Liver (tissue), 3 donors: Measurements from ENCODE around the gene PSMA1.

Source experiments
- SP1 ChIP-seq: IDR thresholded peaks from 2 replicates; pipeline ENCODE4 v1.6.1; 2018; ENCODE audit warnings: antibody characterized with exemption, mild to moderate bottlenecking
- TF ChIP-seq, protein P1 (sequence below): fragments of 150-350 bp; IDR thresholded peaks from 2 replicates; pipeline ENCODE4 v1.5.1; 2017; ENCODE audit warnings: improper control_type of control experiment, low read depth, low read length; ENCODE audit not compliant: missing input control
- TF ChIP-seq, protein P2 (sequence below): IDR thresholded peaks from 2 replicates; pipeline ENCODE4 v1.6.1; 2016; ENCODE audit warnings: antibody characterized with exemption, mild to moderate bottlenecking
- TF ChIP-seq, protein P3 (sequence below): IDR thresholded peaks from 2 replicates; pipeline ENCODE4 v1.6.1; 2016; ENCODE audit warnings: antibody characterized with exemption
- donor health status: healthy.
- donor health status: healthy.

DNA sequence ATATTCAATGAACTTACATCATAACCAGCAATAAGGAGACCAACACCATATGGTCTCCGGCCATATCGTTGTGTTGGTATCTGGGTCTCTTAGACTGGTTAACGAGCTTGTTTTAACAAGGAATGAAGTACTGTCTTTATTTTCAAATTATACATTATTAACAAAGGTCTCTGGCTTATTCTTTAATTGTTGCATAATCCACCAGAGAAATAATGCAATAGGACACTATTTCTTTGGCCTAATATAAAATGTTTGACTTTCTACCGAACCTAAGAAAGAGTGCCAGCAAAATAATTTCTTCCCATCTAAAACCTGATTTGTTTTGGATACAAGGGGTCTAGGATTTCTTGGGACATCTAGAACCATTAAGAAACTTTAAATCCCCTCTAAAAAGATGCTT, 6.4 kb downstream of the PSMA1 start:
- TF ChIP-seq, protein P1, sequence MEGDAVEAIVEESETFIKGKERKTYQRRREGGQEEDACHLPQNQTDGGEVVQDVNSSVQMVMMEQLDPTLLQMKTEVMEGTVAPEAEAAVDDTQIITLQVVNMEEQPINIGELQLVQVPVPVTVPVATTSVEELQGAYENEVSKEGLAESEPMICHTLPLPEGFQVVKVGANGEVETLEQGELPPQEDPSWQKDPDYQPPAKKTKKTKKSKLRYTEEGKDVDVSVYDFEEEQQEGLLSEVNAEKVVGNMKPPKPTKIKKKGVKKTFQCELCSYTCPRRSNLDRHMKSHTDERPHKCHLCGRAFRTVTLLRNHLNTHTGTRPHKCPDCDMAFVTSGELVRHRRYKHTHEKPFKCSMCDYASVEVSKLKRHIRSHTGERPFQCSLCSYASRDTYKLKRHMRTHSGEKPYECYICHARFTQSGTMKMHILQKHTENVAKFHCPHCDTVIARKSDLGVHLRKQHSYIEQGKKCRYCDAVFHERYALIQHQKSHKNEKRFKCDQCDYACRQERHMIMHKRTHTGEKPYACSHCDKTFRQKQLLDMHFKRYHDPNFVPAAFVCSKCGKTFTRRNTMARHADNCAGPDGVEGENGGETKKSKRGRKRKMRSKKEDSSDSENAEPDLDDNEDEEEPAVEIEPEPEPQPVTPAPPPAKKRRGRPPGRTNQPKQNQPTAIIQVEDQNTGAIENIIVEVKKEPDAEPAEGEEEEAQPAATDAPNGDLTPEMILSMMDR, result no peak
- TF ChIP-seq, protein P2, sequence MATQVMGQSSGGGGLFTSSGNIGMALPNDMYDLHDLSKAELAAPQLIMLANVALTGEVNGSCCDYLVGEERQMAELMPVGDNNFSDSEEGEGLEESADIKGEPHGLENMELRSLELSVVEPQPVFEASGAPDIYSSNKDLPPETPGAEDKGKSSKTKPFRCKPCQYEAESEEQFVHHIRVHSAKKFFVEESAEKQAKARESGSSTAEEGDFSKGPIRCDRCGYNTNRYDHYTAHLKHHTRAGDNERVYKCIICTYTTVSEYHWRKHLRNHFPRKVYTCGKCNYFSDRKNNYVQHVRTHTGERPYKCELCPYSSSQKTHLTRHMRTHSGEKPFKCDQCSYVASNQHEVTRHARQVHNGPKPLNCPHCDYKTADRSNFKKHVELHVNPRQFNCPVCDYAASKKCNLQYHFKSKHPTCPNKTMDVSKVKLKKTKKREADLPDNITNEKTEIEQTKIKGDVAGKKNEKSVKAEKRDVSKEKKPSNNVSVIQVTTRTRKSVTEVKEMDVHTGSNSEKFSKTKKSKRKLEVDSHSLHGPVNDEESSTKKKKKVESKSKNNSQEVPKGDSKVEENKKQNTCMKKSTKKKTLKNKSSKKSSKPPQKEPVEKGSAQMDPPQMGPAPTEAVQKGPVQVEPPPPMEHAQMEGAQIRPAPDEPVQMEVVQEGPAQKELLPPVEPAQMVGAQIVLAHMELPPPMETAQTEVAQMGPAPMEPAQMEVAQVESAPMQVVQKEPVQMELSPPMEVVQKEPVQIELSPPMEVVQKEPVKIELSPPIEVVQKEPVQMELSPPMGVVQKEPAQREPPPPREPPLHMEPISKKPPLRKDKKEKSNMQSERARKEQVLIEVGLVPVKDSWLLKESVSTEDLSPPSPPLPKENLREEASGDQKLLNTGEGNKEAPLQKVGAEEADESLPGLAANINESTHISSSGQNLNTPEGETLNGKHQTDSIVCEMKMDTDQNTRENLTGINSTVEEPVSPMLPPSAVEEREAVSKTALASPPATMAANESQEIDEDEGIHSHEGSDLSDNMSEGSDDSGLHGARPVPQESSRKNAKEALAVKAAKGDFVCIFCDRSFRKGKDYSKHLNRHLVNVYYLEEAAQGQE, result no peak
- TF ChIP-seq SP1, result no peak
- TF ChIP-seq, protein P3, sequence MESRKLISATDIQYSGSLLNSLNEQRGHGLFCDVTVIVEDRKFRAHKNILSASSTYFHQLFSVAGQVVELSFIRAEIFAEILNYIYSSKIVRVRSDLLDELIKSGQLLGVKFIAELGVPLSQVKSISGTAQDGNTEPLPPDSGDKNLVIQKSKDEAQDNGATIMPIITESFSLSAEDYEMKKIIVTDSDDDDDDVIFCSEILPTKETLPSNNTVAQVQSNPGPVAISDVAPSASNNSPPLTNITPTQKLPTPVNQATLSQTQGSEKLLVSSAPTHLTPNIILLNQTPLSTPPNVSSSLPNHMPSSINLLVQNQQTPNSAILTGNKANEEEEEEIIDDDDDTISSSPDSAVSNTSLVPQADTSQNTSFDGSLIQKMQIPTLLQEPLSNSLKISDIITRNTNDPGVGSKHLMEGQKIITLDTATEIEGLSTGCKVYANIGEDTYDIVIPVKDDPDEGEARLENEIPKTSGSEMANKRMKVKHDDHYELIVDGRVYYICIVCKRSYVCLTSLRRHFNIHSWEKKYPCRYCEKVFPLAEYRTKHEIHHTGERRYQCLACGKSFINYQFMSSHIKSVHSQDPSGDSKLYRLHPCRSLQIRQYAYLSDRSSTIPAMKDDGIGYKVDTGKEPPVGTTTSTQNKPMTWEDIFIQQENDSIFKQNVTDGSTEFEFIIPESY, result no peak
